ENCODE results near the gene SERPINA9.

Gene SERPINA9

DNA sequence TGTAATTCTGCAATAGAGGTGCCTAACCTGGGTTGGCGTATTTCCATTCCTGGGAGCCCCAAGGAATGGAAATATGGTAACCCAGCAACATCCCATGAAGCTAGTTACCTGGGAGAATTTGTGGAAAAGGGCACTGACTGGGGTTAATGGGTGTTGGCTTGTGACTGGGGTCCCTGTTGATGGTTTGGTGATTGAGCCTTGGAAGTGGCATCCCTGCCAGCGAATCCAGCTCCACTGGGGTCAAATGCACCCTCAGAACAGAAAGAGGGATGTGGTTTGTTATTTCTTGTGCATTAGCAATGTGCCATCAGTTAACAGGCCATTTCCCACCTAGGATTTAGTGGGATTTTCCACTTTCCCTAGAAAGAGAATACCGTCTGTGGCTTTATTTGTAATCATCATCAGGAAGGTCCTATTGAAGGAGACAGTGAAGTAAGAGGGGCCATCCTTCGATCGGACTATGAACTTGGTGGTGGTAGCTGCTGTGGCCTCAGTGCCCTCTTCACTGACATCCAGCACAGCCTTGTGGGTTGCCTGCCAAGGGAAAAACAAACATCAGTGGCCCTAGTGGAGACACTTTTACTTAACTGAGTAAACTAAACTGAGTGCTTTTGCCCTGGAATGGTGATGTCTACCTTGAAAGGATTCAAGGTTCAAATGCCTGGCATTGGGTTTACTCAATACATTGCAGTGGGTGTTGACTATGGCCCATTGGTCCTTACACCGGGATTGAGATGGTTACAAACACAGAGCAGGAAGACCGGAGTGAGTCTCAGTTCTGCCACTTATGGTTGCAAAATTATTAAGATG lies 13.0 kb downstream of the SERPINA9 start:
- DNase-seq, result no peak

DNA sequence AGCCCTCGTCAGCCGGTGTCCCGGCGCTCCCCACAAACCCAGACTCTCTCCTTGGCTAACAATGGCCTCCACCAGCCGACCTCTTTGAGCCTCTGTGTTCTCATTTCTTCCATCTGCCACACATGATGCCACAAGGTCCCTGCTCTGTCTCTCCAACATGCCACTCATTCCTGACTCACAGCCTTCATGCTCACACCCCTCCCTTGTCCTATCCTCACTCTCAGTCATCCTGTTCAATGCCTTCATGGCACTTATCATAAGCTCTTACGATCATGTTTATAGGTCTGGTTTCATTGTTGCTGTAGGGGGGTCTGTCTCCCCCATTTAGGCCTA lies 13.8 kb downstream of the SERPINA9 start:
- no peak for DNase-seq

DNA sequence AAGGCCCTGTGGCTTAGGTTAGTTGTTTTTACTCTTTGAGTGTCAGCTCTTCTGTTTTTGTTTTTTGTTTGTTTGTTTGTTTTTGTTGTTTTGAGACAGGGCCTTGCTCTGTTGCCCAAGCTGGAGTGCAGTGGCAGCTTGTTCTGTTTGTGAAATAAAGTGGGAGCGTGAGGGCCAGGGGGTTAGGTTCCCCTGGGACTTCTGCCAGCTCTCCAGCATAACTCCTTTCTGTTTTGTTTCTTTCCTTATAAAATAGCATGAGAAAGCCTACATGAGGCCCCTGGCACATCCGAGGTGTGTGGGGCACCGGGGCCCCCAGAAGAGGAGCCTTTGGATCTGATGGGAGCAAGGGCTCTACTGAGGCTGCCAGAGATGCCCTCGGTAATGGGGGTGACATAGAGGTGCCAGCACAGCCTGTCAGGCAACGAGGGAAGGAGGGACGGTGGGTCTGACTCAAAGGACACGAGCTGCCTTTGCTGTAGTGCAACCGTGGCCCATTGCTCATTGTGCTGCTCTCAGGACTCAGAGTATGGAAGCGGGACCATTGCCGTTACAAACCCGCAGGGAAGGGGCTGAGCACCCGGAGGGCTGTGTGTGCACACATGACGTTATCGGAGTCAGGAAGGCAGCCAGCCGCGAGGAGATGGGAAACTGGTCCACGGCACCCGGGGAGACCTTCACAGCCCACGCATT lies 14.3 kb downstream of the SERPINA9 start:
- no peak for DNase-seq

DNA sequence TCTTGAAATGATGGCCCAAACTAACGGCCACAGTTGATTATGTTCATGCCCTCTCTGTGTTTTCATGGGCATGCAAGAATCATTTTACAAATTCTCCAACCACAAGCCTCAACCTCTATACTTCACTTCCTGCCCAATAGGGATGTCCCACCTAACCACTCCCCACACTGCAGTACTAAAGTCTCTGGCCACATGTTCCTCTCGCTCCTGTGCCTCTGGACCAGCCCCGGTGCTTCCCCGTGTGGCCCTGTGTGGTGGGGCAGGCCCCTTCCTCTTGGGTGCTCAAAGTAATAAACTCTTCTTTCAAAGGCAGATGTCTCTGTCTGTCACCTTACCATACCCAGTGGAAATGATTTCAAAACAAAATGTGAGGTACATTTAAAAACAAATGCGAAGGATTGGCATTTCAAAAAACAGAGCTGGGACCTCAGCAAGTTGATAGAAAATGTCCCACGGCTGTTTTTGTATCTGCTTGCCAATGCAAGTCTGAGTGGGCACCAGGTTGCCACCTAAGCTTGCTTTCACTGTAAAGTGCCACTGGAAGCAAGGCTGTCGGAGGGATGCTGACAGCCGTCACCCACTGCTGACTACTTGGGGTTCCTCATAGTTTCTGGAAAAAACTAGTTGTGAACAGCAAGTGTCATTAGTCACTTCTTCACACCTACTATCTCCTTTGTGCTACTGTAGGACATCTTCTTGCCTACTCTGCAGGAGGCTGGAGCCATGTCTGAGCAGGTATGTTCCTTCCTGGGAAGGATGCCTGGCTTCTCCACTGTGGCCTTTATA lies 15.2 kb downstream of the SERPINA9 start:
- DNase-seq, result no peak

DNA sequence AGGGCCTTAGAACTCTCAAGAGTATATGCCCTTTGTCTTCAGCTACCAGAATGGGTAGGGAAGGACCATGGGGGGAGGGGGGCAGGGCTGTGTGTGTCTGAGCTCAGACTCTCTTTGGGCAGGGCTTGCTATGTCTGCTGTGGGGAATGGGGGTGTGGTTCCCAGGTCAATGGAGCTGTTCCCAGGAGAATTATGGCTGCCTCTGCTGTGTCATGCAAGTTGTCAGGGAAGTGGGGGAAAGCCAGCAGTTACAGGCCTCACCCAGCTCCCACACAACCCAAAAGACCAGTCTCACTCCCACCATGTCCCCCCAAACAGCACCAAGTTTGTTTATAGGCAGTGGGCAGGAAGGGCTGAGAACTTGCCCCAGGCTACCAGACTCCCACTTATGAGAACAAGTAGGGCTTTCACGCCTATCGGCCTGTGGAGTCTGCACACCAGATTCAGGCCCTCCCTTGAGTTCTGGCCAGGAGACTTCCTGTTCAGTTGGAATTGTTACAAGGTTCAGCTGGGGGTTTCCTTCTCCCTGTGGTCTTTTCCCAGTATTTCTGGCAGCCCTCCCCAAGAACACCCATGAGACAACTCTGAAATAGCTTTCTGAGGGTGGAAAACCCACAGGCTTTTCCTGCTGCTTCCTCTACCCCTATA lies 17.3 kb downstream of the SERPINA9 start:
- DNase-seq, result no peak

DNA sequence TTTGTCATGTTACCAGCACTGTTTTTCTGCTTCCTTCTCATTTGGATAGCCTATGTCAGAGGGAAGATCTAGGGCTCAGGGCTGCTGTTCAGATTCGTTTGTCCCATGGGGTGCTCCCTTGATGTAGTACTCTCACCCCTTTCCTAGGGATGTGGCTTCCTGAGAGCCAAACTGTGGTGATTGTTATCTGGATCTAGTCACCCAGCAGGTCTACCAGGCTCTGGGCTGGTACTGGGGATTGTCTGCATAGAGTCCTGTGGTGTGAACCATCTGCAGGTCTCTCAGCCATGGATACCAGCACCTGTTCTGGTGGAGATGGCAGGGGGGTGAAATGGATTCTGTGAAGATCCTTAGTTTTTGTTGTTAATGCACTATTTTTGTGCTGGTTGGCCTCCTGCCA lies 17.9 kb downstream of the SERPINA9 start:
- DNase-seq, result no peak

DNA sequence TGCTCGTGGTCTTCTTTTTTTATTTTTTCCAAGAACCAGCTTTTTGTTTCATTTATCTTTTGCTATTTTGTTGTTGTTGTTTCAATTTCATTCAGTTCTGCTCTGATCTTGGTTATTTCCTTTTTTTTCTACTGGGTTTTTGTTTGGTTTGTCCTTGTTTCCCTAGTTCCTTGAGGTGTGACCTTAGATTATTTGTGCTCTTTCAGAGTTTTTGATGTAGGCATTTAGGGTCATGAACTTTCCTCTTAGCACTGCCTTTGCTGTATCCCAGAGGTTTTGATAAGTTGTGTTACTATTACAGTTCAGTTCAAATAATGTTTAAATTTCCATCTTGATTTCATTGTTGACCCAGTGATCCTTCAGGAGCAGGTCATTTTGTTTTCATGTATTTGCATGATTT lies 20.1 kb downstream of the SERPINA9 start:
- DNase-seq, result no peak

DNA sequence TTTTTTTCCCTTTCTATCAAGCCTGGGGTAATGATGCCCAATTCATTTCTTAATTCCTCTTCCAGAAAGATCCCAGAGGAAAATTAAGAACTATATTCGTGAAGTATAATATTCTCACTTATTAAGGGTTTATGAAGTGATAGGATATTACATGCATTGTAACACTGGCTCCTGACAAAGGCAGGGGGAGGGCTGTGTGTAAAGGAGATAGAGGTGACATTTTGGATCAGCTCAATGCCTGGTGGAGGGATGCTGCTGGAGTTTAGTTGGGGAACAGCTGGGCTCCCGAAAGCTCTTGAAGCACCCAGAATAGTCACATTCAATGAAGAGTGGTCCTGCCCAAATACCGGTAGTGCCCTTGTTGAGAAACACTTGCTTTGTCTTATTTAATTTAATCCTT lies 24.2 kb downstream of the SERPINA9 start:
- DNase-seq, result no peak

DNA sequence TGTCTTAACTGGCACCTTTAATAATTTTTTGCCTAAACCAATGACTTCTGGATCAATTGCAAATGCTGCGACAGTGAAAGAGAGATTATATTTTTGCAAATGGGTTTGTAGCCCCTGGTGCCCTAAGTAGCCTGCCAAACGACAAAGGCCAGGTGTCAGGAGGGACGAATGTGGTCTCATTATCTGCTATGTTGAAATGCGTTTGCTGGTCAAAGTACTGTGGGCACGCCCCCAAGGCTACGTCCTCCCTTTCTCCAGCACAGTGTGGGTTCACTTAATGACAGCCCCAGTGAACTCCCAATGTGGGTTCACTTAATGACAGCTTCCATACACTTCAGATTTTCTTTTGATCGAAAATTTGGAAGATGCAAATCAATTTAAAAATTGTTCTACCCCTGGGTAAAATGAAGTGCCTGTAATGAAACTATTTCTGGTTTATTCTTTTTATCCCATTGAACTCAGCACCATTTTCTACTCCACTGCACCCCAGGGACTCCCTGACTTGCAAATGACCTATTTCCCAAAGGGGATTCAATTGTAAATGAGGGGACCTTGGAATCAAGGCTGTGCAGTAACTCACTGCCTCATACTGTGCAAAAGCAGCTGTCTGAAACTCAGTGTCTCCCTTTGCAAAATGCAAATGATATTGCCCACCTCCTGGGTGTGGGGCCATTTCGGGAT lies 24.8 kb downstream of the SERPINA9 start:
- no peak for DNase-seq

DNA sequence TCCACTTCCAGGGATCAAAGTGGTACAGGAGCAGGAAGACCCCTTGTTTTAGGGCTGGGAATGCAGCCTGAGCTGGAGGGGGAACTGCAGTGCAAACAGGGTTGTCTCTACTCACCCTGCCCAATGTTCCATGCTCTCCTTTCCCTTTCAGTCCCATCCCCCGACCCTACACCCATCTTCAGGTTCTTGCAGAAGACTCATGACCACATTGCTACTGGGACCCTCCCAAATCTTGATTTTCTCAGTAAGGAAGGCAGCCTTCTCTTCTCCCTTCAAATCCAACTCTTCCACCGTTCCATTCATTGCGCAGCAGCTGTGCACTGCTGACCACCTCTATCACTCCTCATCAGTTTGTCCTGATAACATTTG lies 25.3 kb downstream of the SERPINA9 start:
- DNase-seq, result no peak

DNA sequence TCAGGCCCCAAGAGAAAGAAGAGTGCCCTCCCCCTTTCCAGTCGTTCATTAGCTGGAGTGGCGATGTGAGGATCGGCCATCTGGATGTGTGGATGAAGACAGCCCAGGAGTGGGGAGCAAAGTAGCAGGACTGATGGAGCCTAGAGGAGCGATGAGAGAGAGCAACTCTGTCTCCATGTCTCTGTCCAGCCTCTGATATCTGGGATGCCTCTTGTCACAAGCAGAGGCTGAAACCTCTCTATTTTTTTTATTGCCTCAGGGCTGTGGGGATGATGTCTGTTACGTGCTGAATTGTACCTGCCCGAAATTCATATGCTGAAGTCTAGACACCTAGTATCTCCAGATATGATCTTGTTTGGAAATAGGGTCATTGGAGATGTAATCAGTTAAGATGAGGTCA lies 26.1 kb downstream of the SERPINA9 start:
- no peak for DNase-seq

DNA sequence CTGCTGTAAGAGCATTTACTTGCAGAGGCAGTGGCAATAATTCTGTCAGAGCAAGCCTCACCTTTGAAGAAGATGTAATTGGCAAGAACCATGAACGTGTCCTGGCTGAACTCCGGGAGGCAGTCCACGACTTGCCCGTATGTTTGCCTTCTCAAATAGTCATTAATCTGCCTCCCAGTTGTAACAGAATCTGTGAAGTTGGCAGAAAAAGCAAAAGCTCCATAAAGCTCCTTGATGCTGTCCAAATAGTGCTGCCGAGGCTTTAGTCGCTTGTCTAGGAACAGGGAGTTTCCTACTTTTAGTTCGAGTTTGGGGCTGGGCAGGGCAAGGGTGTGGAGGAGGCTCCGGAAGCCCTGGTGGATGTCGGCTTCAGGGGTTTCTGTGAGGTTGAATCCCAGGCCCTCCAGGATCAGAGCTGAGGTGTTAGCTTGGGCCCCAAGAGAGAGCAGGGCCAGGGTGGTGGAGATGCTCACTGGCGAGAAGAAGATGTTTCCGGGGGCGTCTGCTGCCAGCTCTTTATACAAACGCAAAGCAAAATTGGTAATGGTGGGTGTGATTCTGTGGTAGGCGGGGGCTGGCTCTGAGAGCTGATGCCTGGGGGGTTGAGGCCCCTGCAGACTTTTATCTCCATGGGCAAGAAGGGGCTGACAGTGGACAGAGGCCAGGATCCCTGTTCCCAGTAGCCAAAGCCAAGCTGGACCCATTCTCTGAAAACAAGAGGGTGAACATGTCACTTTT lies 27.8 kb downstream of the SERPINA9 start:
- no peak for DNase-seq

DNA sequence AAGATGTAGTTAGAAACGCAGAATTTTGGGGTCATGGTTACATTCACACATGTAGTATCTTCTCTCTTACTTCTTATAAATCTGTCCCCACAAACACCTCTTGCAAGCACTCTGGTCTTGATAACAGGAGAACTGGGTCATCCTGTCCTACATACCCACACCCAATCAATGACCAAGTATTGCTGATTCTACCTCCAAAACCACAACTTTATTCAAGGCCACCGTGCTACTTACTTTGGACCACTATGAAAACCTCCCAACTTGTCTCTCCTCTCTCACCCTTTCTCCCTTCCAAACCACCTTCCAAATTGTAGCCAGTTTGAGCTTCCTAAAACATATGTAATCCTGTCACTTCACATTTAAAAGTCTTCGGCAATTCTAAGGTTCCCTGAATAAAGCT lies 28.8 kb downstream of the SERPINA9 start:
- DNase-seq, result no peak

DNA sequence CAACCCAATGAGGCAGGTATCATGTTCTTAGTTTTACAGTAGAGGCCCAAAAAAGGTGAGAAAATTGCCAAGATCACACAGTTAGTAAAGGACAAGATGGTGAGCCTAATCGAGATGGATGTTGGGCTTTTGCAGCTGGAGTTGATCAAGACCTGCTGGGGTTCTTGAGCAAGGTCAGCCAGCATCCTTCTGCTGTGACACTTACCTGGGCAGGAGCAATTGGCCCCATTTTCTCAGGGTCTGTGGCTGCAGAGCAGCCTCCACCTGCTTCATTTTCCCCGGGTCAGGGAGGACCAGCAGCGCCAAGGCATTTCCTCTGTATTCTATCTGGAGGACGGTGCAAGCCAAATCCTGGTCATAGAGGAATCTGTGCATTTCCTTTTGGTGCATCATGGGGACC lies 29.9 kb downstream of the SERPINA9 start:
- DNase-seq, result no peak

DNA sequence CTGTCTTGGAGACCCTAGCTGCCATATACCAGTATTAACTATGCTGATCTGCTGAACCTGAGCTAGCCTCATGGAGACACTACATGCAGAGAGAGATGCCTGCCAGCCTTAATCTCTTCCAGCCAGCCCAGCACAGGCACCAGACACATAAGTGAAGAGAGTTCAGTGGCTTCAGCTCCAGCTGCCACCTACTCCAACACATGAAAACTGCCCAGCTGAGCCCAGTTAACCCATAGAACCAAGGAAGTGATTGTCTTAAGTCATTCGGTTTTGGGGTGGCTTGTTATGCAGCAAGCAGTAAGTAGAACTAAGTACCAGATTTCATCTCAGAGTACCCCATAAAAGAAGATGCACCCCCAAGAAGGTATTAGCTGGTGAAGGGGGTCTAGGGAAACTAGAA lies 31.0 kb downstream of the SERPINA9 start:
- DNase-seq, result no peak

DNA sequence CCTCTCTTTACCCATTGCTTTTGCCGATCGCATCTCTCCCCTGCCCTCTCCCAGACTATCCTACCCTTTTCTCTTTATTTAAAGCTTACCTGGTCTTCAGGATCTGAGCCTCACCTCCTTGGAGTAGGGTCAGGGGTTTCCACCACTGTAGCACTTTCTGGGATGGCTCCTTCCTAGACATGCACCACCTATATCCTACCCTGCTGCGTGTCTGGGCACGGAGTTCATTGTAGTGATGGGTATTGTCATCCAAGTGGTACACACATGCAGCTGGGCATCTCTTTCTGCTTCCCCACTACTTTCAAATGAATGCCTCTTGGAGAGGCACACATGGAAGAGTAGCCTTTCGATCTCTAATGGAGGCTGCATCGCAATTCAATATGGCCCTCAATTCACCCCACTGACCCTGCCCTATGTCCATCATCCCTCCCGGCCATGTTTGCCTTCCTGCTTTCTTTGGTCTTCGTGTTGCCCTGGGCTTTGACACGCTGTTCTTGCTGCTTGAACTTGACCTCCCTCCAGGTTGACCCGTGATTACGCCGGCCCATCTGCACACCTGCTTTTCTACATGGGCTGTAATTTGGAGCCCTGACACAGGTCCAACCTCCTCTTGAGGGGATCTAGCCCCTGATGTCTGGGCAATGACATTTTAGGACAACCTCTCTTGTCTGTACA lies 34.3 kb downstream of the SERPINA9 start:
- no peak for DNase-seq

DNA sequence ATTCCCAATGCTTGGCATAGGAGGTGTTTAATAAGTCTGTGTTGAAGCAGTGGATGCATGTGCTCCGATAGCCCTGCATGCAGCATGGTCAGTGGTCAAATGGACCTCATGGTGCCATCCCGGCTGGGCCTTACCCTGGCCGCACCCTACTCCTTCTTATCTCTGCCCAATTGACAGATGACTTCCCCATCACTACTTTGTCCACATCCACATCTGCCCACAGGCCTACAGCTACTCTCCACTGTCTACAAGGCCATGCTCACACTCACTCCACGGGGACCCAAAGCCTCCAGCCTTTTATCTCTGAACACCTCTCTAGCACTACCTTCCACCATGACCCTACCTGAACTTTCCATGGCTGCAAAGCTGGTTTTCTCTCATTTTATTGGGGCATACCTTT lies 34.9 kb downstream of the SERPINA9 start:
- no peak for DNase-seq

DNA sequence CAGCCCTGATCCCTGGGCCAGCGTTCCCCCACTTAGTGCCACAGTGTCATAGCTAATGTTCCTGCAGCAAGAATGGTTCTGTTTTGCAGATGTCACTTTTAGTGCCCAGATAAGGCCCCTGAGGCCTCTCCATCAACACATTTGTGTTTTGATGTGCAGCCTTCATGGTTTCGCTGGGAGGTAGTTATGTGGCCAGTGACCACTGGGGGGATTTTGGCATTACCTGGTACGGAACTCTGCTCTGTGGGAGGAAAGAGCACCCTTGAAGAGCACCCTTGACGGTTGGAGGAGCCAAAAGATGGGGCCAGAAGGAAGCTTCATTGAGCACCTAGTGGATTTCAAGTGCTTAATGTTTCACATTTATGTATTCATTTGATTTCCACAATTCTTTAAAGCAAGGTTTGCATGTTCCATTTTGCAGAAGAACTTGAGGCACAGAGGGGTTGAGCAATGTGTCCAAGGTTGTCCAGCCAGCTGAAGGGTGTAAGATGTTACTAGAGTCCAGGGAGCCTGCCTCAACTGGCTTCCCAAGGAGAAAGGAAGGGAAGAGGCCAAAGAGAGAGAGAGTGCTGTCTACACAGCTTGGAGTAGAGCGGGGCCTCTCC lies 36.4 kb downstream of the SERPINA9 start:
- no peak for DNase-seq

DNA sequence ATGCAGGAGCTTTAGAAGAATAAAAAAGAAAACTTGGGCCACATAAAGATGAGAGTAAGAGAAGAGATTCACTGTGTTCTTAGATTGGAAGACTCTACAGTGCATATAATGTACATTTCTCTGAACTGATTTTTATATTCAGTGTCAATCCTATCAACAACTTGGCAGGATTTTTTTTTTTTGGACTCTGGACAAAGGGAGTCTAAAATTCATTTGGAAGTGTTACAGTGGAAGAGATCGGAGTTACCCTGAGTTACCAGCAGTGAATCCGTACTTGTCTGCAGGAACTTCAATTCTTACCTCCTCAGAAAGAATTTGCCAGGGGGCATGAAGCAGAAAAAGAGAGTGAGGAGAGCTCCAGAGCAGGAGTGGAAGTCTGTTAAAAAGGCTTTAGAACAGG lies 47.4 kb downstream of the SERPINA9 start:
- no peak for DNase-seq

All from hypothalamus (tissue), 51 donors.